Smooth muscle cell (in vitro differentiated cells): ENCODE measurements around the gene LTN1. TPM values are rescaled to one million over a fixed set of nuclear protein-coding genes. Genes with fewer than 3 reads are reported as not detected.
"Not testable (repeated sequence)": the region's sequence is repeated elsewhere in the genome, so short reads cannot be mapped to it uniquely, and the experiment has no call there.

Source experiments
- DNase-seq: peaks from one replicate; lab custom pipeline; 2025; ENCODE audit not compliant: unreplicated experiment; lab: John Stamatoyannopoulos, UW
- H2AFZ ChIP-seq: fragments of 200-600 bp; sonication (generic); 2 replicates; pipeline ENCODE4 v1.6.0; 2016; ENCODE audit warnings: antibody characterized with exemption, low read depth, mild to moderate bottlenecking
- H3F3A ChIP-seq: fragments of 200-600 bp; sonication (generic); 2 replicates; pipeline ENCODE4 v1.6.0; 2017; ENCODE audit warnings: antibody characterized with exemption, low read depth
- H3K27ac ChIP-seq: fragments of 200-600 bp; sonication (generic); 2 replicates; pipeline ENCODE4 v1.5.1; 2016; ENCODE audit warnings: low read depth, mild to moderate bottlenecking
- H3K27me3 ChIP-seq: fragments of 200-600 bp; sonication (generic); 2 replicates; pipeline ENCODE4 v1.6.1; 2016; ENCODE audit warnings: low read depth, mild to moderate bottlenecking
- H3K36me3 ChIP-seq: fragments of 200-600 bp; sonication (generic); 2 replicates; pipeline ENCODE4 v1.5.1; 2016; ENCODE audit warnings: low read depth
- H3K4me1 ChIP-seq: fragments of 200-600 bp; sonication (generic); 2 replicates; pipeline ENCODE4 v1.5.1; 2016; ENCODE audit warnings: low read depth
- H3K4me2 ChIP-seq: fragments of 200-600 bp; sonication (generic); 2 replicates; pipeline ENCODE4 v1.6.0; 2016; ENCODE audit warnings: mild to moderate bottlenecking
- H3K4me3 ChIP-seq: fragments of 200-600 bp; sonication (generic); 2 replicates; pipeline ENCODE4 v1.5.1; 2016; ENCODE audit warnings: mild to moderate bottlenecking
- H3K79me2 ChIP-seq: fragments of 200-600 bp; sonication (generic); 2 replicates; pipeline ENCODE4 v1.6.0; 2016; ENCODE audit warnings: low read depth, mild to moderate bottlenecking
- H3K9ac ChIP-seq: fragments of 200-600 bp; sonication (generic); 2 replicates; pipeline ENCODE4 v1.6.0; 2016; ENCODE audit warnings: low read depth
- H3K9me3 ChIP-seq: fragments of 200-600 bp; sonication (generic); replicated peaks from 2 replicates; pipeline ENCODE4 v1.5.1; 2016; ENCODE audit warnings: low read depth
- H4K20me1 ChIP-seq: fragments of 200-600 bp; sonication (generic); 2 replicates; pipeline ENCODE4 v1.6.0; 2016; ENCODE audit warnings: low read depth
- CTCF ChIP-seq: fragments of 200-600 bp; sonication (generic); IDR thresholded peaks from 2 replicates; pipeline ENCODE4 v1.5.1; 2017; ENCODE audit warnings: borderline replicate concordance, mild to moderate bottlenecking, antibody characterized with exemption; ENCODE audit not compliant: insufficient read depth, poor library complexity, severe bottlenecking
- WGBS: methylation state at CpG from one replicate; pipeline ENCODE4 v1.1.7; 2016; ENCODE audit warnings: low lambda C conversion rate; 5-methylcytosine and 5-hydroxymethylcytosine counted together
- polyA plus RNA-seq: library from polyadenylated mRNA; unstranded; fragments of >200 nt; fragmentation: Nextera tagmentation; extraction: Ambion mirVana; gene quantifications from 2 replicates; pipeline ENCODE4 v1.2.1, GENCODE V29; 2016
- total RNA-seq: library from RNA; depleted of rRNA; stranded (reverse); fragments of >200 nt; gene quantifications from 2 replicates; pipeline ENCODE4 v1.2.3, GENCODE V29; 2014

LTN1 gene
- total and polyA plus RNA-seq, 2 experiments from 2014 or later = 10.2 to 44.4 TPM

GRCh38 chr21:29017639-29018237, 25.1 kb upstream of the LTN1 start:
- H4K20me1 ChIP-seq = no peaks in the 10 kb centered on the region
- DNase-seq = no peak
- H3K4me1 ChIP-seq = no peaks in the 10 kb centered on the region
- H2AFZ ChIP-seq = no peak overlapping the region
- H3K4me2 ChIP-seq = peak overlapping the region; percentile 89
- H3F3A ChIP-seq = no peaks in the 10 kb centered on the region
- H3K27me3 ChIP-seq = no peaks in the 10 kb centered on the region
- no peaks in the 10 kb centered on the region for H3K9me3 ChIP-seq
- no peak overlapping the region for H3K27ac ChIP-seq
- 95% methylated on average over 6 of the region's 6 CpGs for WGBS
- no peaks in the 10 kb centered on the region for H3K36me3 ChIP-seq
- H3K9ac ChIP-seq = no peak overlapping the region
- TF ChIP-seq CTCF = no peak
- H3K79me2 ChIP-seq = no peaks in the 10 kb centered on the region
- no peak overlapping the region for H3K4me3 ChIP-seq

- 96% methylated on average over 10 of the region's 30 CpGs for WGBS
- not testable (repeated sequence) for H3K79me2 ChIP-seq, H2AFZ ChIP-seq, H3K27ac ChIP-seq, H3F3A ChIP-seq, H3K4me2 ChIP-seq, H4K20me1 ChIP-seq, H3K4me3 ChIP-seq, DNase-seq, H3K9ac ChIP-seq, H3K27me3 ChIP-seq, H3K36me3 ChIP-seq, H3K4me1 ChIP-seq, H3K9me3 ChIP-seq
Observed at GRCh38 chr21:29011236-29011635, 18.6 kb upstream of the LTN1 start.

GRCh38 chr21:29008367-29008766, 15.7 kb upstream of the LTN1 start:
- H2AFZ ChIP-seq = no peak overlapping the region
- peak overlapping the region; percentile 47 for H3K9ac ChIP-seq
- peaks cover 7% of the 10 kb centered on the region for H3F3A ChIP-seq

GRCh38 chr21:29007810-29008209, 15.1 kb upstream of the LTN1 start:
- no peak overlapping the region for H2AFZ ChIP-seq
- DNase-seq = no peak
- H4K20me1 ChIP-seq = no peaks in the 10 kb centered on the region
- no peaks in the 10 kb centered on the region for H3K79me2 ChIP-seq
- no peak overlapping the region for H3K4me3 ChIP-seq
- H3K4me1 ChIP-seq = peaks cover 7% of the 10 kb centered on the region
- H3K4me2 ChIP-seq = no peak overlapping the region
- H3K36me3 ChIP-seq = no peaks in the 10 kb centered on the region
- H3K9me3 ChIP-seq = no peaks in the 10 kb centered on the region
- 77% methylated on average over 3 of the region's 3 CpGs for WGBS
- no peak for TF ChIP-seq CTCF
- peak overlapping the region; percentile 82 for H3K27ac ChIP-seq
- peaks cover 7% of the 10 kb centered on the region for H3F3A ChIP-seq
- peak overlapping the region; percentile 47 for H3K9ac ChIP-seq
- no peaks in the 10 kb centered on the region for H3K27me3 ChIP-seq

More at GRCh38 chr21:29008367-29008766, 15.7 kb upstream of the LTN1 start:
- no peaks in the 10 kb centered on the region for H3K79me2 ChIP-seq
- peak overlapping the region; percentile 82 for H3K27ac ChIP-seq
- no peaks in the 10 kb centered on the region for H3K9me3 ChIP-seq
- no peak for DNase-seq
- H4K20me1 ChIP-seq = no peaks in the 10 kb centered on the region
- peaks cover 4% of the 10 kb centered on the region for H3K4me1 ChIP-seq
- H3K4me2 ChIP-seq = no peak overlapping the region
- TF ChIP-seq CTCF = no peak
- H3K27me3 ChIP-seq = no peaks in the 10 kb centered on the region
- no peaks in the 10 kb centered on the region for H3K36me3 ChIP-seq
- 89% methylated on average over 3 of the region's 3 CpGs for WGBS
- H3K4me3 ChIP-seq = no peak overlapping the region
